Activated CD4-positive, alpha-beta memory T cell treated with anti-CD3 and anti-CD28 coated beads for 36 hours (primary cell): ENCODE measurements around the gene TSPAN10. TPM values are rescaled to one million over a fixed set of nuclear protein-coding genes. Genes with fewer than 3 reads are reported as not detected.
"Not testable (repeated sequence)": the region's sequence is repeated elsewhere in the genome, so short reads cannot be mapped to it uniquely, and the experiment has no call there.

Experiments
- CTCF ChIA-PET: fragments of 350-600 bp; sonication (Branson Sonifier 250); formaldehyde crosslinking; loops from one replicate; lab custom pipeline; 2021; ENCODE audit warnings: antibody characterized with exemption, inconsistent platforms; lab: Charles Lee
- POLR2A ChIA-PET: fragments of 350-600 bp; sonication (Branson Sonifier 250); formaldehyde crosslinking; loops from one replicate; lab custom pipeline; 2021; ENCODE audit warnings: antibody characterized with exemption; lab: Charles Lee
- DNase-seq: peaks from one replicate; pipeline ENCODE4 v3.0.0-alpha.2; 2020
- H3K27ac Mint-ChIP-seq: one replicate; pipeline ENCODE4 v1.8.0; 2021; ENCODE audit warnings: mixed read lengths
- H3K27me3 Mint-ChIP-seq: one replicate; pipeline ENCODE4 v1.8.0; 2021; ENCODE audit warnings: mixed read lengths
- H3K36me3 Mint-ChIP-seq: one replicate; pipeline ENCODE4 v1.8.0; 2021; ENCODE audit warnings: mixed read lengths
- H3K4me1 Mint-ChIP-seq: one replicate; pipeline ENCODE4 v1.8.0; 2021; ENCODE audit warnings: low read depth, mixed read lengths
- H3K4me3 Mint-ChIP-seq: one replicate; pipeline ENCODE4 v1.8.0; 2021; ENCODE audit warnings: mild to moderate bottlenecking, mixed read lengths
- H3K9me3 Mint-ChIP-seq: one replicate; pipeline ENCODE4 v1.8.0; 2021; ENCODE audit warnings: mixed read lengths
- intact Hi-C: fragments of 100-400 bp; cut with micrococcal nuclease; formaldehyde crosslinking; loops from one replicate; pipeline ENCODE4 v1.15.1; 2023
- total RNA-seq, 2 experiments: library from RNA; stranded (reverse); gene quantifications; one replicate each; pipeline ENCODE4 v1.2.3, GENCODE V29; 2021

The TSPAN10 gene
- total RNA-seq, 2 experiments from 2014 or later, result 0.36 to 0.45 TPM

DNA sequence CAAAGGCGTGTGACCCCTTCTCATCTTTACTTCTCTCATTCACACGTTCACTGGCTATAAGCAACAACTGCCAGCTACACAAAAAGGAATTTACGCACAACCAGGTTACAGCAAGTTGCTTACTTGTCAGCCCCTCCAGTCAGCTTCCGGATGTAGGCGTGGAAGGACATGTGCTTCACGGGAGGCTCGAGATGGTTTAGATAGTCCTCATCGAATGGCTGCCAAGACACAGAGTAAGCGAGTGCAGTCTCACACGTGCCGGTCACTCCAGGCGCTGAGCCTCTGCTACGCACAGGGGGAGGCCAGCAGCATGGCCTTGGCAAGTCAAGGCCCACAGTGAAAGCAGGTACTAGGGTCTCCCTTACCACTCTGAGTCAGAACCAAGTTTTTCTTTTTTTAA, 28.4 kb upstream of the TSPAN10 start:
- ChIA-PET POLR2A (interaction anchor here (0.7 kb wide), 1 partner anchor 17 kb away, joined by 3 read pairs; no protein-coding TSS in a partner anchor), CTCF (no interaction called here)
- Mint-ChIP-seq H3K4me3 (no peak overlapping the region), H3K9me3 (no peaks in the 10 kb centered on the region), H3K4me1 (peaks cover 8% of the 10 kb centered on the region), H3K27me3 (no peaks in the 10 kb centered on the region), H3K27ac (peak overlapping the region; percentile 11), H3K36me3 (peaks cover 35% of the 10 kb centered on the region)
- DNase-seq, result no peak
- intact Hi-C loops, result no loop called here

DNA sequence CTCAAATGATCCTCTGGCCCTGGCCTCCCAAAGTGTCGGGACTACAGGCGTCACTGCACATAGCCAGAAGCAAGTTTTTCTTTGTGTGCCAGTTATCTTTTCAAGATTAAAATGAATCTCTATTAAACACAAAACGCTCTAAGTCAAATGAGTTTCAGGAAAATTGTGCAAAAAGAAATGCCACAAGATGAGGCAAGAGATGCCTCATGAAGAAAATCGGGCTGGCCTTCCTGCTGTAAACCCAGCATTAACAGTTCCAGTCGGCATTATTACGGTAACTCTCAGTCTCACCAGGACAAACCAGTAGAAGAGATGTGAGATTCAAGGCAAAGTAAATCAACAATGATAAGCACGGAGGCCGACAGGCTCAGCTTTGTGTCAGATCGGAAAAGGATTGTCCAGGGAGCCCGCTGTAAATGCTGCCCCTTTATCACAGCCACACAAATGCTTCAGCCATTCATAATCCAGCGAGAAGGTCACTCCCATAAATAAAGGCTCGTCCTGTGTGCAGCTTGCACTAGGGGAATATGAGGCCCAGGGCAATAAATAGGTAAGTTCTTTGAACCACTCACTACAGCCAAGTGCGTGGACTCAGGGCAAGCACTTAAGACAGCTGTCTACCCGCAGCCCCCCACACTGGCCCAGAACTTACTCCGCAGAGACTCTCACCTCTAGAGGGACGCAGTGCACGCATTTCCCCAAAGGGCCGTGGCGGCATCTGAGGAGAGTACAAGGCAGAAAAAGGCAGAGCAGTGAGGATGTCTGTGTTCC, 27.3 kb upstream of the TSPAN10 start:
- Mint-ChIP-seq H3K36me3 (peaks cover 36% of the 10 kb centered on the region), H3K9me3 (no peaks in the 10 kb centered on the region), H3K27ac (peak overlapping the region; percentile 13), H3K27me3 (no peaks in the 10 kb centered on the region), H3K4me3 (no peak overlapping the region), H3K4me1 (peaks cover 14% of the 10 kb centered on the region)
- CTCF ChIA-PET, result interaction anchor here (0.5 kb wide), 1 partner anchor 65 kb away, joined by 3 read pairs; no protein-coding TSS in a partner anchor
- POLR2A ChIA-PET, result no interaction called here
- intact Hi-C loops, result no loop called here
- DNase-seq, result no peak

DNA sequence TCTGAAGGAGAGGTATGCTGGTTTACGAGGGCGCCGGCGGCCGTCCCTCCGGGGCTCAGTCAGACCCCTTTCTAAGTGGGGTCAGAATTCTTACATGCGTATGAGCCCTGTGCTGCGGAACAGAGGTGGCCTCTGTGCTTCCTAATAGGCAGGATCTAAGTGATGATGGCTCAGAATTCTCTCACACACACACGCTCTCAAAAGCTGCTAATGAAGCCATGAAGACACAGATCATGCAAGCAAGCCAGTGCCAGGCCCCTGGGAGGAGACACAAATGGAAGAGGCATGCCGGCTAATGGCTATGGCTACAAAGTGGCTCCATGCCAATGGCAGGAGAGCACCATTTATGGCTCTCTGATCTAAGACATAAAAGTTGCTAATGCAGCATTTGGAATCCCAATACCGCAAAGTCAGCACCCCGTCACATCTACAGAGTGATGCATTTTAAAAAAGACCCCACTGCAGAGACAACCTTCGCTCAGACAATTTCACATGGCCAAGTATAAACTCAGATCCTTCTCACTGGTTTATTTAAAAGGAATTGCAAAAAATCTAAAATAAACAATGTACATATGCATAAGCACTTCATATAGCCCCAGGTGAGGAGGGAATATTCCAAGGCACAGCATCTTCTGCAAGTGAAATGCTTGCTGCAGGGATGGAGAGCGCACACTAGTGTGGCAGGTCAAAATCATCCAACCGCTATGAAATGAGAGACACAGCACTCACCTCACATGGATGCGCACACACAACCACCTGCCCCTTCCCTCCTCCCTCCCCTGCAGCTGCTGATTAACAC, 24.6 kb upstream of the TSPAN10 start:
- ChIA-PET CTCF (interaction anchor here (4.9 kb wide), 1 partner anchor 11 kb away, joined by 26 read pairs; no protein-coding TSS in a partner anchor), POLR2A (interaction anchor here (0.6 kb wide), 1 partner anchor 45 kb away, joined by 3 read pairs; no protein-coding TSS in a partner anchor)
- H3K27ac Mint-ChIP-seq, result no peak overlapping the region
- intact Hi-C loops, result no loop called here
- H3K36me3 Mint-ChIP-seq, result peaks cover 33% of the 10 kb centered on the region
- no peaks in the 10 kb centered on the region for H3K27me3 Mint-ChIP-seq
- no peak for DNase-seq
- no peak overlapping the region for H3K4me3 Mint-ChIP-seq
- no peaks in the 10 kb centered on the region for H3K9me3 Mint-ChIP-seq
- H3K4me1 Mint-ChIP-seq, result peaks cover 23% of the 10 kb centered on the region

DNA sequence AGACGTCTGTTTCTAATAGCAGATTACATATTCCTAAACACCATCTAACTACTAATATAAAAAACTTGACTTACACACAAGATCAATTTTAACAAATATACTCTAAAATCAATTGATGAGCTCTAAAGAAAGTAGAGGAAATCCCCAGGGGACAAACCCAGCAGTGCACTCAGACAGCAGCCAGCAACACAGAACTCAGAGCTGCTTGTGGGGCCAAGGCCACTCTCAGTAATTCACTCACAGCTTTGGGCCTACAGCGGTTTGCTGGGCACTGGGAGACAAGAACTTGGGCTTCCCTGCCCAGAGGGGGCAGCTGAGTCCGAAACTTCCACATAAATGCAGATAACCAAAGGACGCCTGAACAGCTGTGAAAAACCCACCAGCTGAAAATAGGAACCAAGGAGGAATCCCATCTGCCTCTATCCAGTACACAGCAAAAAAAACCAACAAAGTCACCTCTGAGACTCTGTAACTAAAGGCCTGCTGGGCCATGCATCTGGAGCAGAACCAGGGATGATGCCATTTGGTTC, 21.5 kb upstream of the TSPAN10 start:
- POLR2A ChIA-PET, result no interaction called here
- H3K27me3 Mint-ChIP-seq, result no peaks in the 10 kb centered on the region
- no peaks in the 10 kb centered on the region for H3K9me3 Mint-ChIP-seq
- H3K4me1 Mint-ChIP-seq, result peaks cover 15% of the 10 kb centered on the region
- no peak overlapping the region for H3K4me3 Mint-ChIP-seq
- no peak for DNase-seq
- CTCF ChIA-PET, result interaction anchor here (0.8 to 4.9 kb wide), 2 partner anchors 14 to 16 kb away, joined by 3 to 26 read pairs; no protein-coding TSS in a partner anchor
- H3K36me3 Mint-ChIP-seq, result peaks cover 37% of the 10 kb centered on the region
- no peak overlapping the region for H3K27ac Mint-ChIP-seq
- intact Hi-C loops, result no loop called here

DNA sequence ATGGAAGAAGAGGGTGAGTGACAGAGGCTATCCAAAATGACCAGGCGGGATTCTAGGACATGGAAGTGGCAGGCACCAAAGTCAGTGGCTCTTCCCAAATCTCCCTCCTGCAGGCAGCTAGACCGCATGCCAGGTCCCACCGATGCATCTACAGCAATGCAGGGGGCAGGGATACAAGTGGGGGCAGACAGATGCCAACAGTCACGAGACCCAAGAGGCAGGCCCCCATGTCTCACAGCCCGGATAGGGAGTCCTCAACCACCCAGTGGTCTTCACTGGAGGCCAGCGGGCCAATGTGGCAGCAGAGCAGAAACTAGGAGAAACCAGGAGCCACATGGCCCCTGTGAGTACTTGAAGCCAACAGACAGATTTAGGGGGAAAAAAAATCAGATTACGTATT, 20.1 kb upstream of the TSPAN10 start:
- Mint-ChIP-seq H3K27ac (no peak overlapping the region), H3K27me3 (no peaks in the 10 kb centered on the region), H3K9me3 (no peaks in the 10 kb centered on the region), H3K36me3 (peaks cover 44% of the 10 kb centered on the region), H3K4me1 (peaks cover 16% of the 10 kb centered on the region), H3K4me3 (no peak overlapping the region)
- ChIA-PET CTCF (interaction anchor here (1.0 kb wide), 1 partner anchor 16 kb away, joined by 3 read pairs; no protein-coding TSS in a partner anchor), POLR2A (no interaction called here)
- DNase-seq, result no peak
- intact Hi-C loops, result no loop called here

DNA sequence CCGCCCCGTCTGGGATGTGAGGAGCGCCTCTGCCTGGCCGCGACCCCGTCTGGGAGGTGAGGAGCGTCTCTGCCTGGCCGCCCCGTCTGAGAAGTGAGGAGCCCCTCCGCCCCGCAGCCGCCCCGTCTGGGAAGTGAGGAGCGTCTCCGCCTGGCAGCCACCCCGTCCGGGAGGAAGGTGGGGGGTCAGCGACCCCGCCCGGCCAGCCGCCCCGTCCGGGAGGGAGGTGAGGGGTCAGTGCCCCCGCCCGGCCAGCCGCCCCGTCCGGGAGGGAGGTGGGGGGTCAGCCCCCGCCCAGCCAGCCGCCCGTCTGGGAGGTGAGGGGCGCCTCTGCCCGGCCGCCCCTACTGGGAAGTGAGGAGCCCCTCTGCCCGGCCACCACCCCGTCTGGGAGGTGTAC, 18.7 kb upstream of the TSPAN10 start:
- Mint-ChIP-seq H3K4me1 (peaks cover 16% of the 10 kb centered on the region), H3K36me3 (peaks cover 38% of the 10 kb centered on the region)
- H3K4me3 Mint-ChIP-seq, H3K27me3 Mint-ChIP-seq, H3K27ac Mint-ChIP-seq, POLR2A ChIA-PET, H3K9me3 Mint-ChIP-seq, DNase-seq, intact Hi-C loops, CTCF ChIA-PET: not testable (repeated sequence)

DNA sequence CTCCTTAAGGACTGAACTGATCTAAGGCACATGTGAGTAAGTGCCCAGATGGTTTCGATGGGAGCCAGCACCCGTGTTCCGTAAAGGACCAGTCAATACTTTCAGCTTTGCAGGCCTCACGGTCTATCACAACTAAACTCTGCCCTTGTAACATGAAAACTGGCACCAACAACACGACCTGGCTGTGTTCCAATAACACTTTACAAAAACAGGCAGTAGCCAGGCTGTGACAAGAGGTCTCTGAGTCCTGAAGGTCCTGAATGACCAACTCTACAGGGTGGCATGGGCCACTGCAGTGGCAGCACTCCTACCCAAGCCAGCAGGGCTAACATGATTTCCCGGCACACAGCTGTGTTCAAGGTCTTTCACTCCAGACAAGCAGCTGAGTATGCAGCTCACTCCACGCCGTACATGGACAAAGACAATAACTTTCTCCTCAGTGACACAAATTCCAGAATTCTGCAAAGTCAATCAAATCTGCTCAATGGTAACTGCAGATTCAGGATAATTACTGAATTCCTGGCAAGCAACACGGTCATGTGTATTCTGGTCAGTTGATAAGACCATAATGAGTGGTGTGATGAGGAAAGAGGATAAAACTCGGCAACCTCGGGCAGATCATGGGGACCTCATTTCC, 15.4 kb upstream of the TSPAN10 start:
- no peak overlapping the region for H3K27ac Mint-ChIP-seq
- ChIA-PET POLR2A (no interaction called here), CTCF (no interaction called here)
- no peak overlapping the region for H3K4me3 Mint-ChIP-seq
- H3K4me1 Mint-ChIP-seq, result peaks cover 1% of the 10 kb centered on the region
- no peaks in the 10 kb centered on the region for H3K9me3 Mint-ChIP-seq
- peaks cover 46% of the 10 kb centered on the region for H3K36me3 Mint-ChIP-seq
- no peaks in the 10 kb centered on the region for H3K27me3 Mint-ChIP-seq
- intact Hi-C loops, result no loop called here
- no peak for DNase-seq

DNA sequence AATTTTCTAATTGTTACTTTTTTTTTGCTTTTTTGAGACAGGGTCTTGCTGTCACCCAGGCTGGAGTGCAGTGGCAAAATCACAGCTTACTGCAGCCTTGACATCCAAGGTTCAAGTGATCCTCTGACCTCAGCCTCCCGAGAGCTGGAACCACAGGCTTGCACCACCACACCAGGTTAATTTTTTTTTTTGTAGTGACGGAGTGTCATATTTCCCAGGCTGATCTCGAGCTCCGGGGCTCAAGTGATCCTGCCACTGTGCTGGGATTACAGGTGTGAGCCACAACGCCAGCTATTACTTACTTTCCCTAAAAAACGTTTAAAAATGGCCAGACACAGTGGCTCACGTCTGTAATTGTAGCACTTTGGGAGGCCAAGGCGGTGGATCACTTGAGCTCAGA, 6.7 kb upstream of the TSPAN10 start:
- peaks cover 34% of the 10 kb centered on the region for H3K36me3 Mint-ChIP-seq
- no peak overlapping the region for H3K4me3 Mint-ChIP-seq
- CTCF ChIA-PET, result interaction anchor here (1.1 to 1.3 kb wide), 2 partner anchors 15 to 45 kb away, joined by 3 to 4 read pairs; no protein-coding TSS in a partner anchor
- H3K27ac Mint-ChIP-seq, result no peak overlapping the region
- no peak for DNase-seq
- peaks cover 14% of the 10 kb centered on the region for H3K4me1 Mint-ChIP-seq
- H3K9me3 Mint-ChIP-seq, result no peaks in the 10 kb centered on the region
- H3K27me3 Mint-ChIP-seq, result no peaks in the 10 kb centered on the region
- intact Hi-C loops, result no loop called here
- POLR2A ChIA-PET, result interaction anchor here (0.6 to 0.7 kb wide), 3 partner anchors 17 to 57 kb away, joined by 3 read pairs; no protein-coding TSS in a partner anchor

DNA sequence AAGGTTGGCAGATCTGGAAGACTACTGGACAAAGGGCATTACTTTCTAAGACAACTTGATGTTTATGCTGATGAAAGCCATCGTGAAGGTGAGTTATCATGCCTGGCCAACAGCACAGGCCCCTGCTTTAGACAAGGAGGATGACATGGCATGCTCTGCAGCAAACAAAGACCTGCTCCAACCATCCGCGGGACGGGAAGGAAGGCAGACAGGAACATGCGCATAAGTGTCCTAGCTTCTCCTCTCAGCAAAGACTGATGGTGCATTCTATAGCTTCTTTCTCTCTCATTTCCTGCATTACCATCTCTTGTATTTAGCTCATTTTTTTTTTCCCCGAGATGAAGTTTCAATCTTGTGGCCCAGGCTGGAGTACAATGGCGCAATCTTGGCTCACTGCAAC, 5.5 kb upstream of the TSPAN10 start:
- CTCF ChIA-PET, result interaction anchor here (1.1 to 1.5 kb wide), 2 partner anchors 17 to 30 kb away, joined by 3 to 12 read pairs; no protein-coding TSS in a partner anchor
- no peak overlapping the region for H3K4me3 Mint-ChIP-seq
- H3K27me3 Mint-ChIP-seq, result no peaks in the 10 kb centered on the region
- DNase-seq, result no peak
- peak overlapping the region; percentile 14 for H3K27ac Mint-ChIP-seq
- H3K4me1 Mint-ChIP-seq, result peaks cover 24% of the 10 kb centered on the region
- H3K9me3 Mint-ChIP-seq, result no peaks in the 10 kb centered on the region
- POLR2A ChIA-PET, result interaction anchor here (1.3 kb wide), 1 partner anchor 34 kb away, joined by 5 read pairs; no protein-coding TSS in a partner anchor
- intact Hi-C loops, result no loop called here
- peaks cover 28% of the 10 kb centered on the region for H3K36me3 Mint-ChIP-seq

DNA sequence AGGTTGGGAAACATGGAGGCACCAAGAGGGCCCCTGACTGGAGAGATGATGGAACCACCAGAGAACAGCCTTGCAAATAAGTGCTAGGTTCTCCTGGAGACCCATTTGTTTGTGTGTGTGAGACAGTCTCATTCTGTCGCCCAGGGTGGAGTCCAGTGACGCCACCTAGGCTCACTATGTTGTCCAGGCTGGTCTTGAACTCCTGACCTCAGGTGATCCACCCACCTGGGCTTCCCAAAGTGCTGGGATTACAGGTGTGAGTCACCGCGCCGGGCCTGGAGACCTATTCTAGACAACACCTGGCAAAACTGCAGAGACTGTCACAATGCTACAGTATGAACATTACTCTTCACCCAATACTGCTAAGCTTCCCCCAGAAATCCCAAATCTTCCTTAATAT, 1.6 kb upstream of the TSPAN10 start:
- Mint-ChIP-seq H3K27ac (peak overlapping the region; percentile 49), H3K4me3 (peak overlapping the region; percentile 95), H3K4me1 (peaks cover 27% of the 10 kb centered on the region), H3K36me3 (peaks cover 6% of the 10 kb centered on the region), H3K9me3 (no peaks in the 10 kb centered on the region), H3K27me3 (no peaks in the 10 kb centered on the region)
- ChIA-PET POLR2A (no interaction called here), CTCF (no interaction called here)
- intact Hi-C loops, result no loop called here
- DNase-seq, result peak; percentile 13

DNA sequence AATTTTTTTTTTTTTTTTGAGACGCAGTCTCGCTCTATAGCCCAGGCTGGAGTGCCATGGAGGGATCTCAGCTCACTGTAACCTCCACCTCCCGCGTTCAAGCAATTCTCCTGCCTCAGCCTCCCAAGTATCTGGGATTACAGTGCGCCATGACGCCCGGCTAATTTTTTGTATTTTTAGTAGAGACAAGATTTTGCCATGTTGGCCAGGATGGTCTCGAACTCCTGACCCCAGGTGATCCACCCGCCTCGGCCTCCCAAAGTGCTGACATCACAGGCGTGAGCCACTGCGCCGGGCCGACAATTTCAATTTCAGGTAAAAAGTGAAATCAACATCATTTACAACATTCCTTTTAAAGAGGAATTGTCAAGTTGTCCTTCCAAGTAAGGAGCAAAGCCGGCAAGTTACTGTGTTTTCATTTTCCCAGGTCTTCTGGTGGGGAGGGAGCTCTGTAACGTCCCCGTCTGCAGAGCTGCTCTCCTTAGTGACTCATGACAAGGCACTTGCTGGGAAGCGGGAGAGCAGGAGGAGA, 957 bp upstream of the TSPAN10 start:
- Mint-ChIP-seq H3K9me3 (no peaks in the 10 kb centered on the region), H3K27me3 (no peaks in the 10 kb centered on the region), H3K36me3 (peaks cover 6% of the 10 kb centered on the region), H3K4me3 (peak overlapping the region; percentile 95), H3K27ac (peak overlapping the region; percentile 82), H3K4me1 (peaks cover 27% of the 10 kb centered on the region)
- ChIA-PET POLR2A (interaction anchor here (0.6 to 1.3 kb wide), 2 partner anchors 47 to 89 kb away, joined by 4 to 5 read pairs; partner anchors contain the start of genes ARL16 and HGS), CTCF (no interaction called here)
- intact Hi-C loops, result loop anchor here (2.0 kb wide), 1 partner anchor 29 kb away; no protein-coding TSS in a partner anchor
- DNase-seq, result peak; percentile 19
